Natural killer cell treated with Interleukin-12 subunit alpha and Interleukin-12 subunit beta and Interleukin-15 and Interleukin-18, amount 100 ng/mL, for 72 hours (primary cell): ENCODE data around the gene LMAN2L. TPM values are rescaled to one million over a fixed set of nuclear protein-coding genes. Genes with fewer than 3 reads are reported as not detected.

Experiments used
- ATAC-seq, 2 donors: fragments of 150-1000 bp; cut with Tn5 transposase in 1 of 2; sonication (Bioruptor Pico), chemical (Tn5 transposase) in 1 of 2; 2 replicates each; pipeline ENCODE4 v1.10.0; 2021
- DNase-seq: peaks from one replicate; pipeline ENCODE4 v3.0.0; 2022; ENCODE audit warnings: low spot score
- H3K27ac Mint-ChIP-seq, 2 donors: 1 replicate in 1 of 2; 2 replicates in 1 of 2; pipeline ENCODE4 v1.8.0; 2022; ENCODE audit warnings: mixed read lengths in 2 of 2, mild to moderate bottlenecking in 1 of 2, moderate library complexity in 1 of 2
- H3K27me3 Mint-ChIP-seq, 2 donors: 1 replicate in 1 of 2; 2 replicates in 1 of 2; pipeline ENCODE4 v1.8.0; 2022; ENCODE audit warnings: mixed read lengths in 2 of 2
- H3K36me3 Mint-ChIP-seq: one replicate; pipeline ENCODE4 v1.8.0; 2022; ENCODE audit warnings: mixed read lengths
- H3K4me1 Mint-ChIP-seq, 2 donors: 1 replicate in 1 of 2; 2 replicates in 1 of 2; pipeline ENCODE4 v1.8.0; 2022; ENCODE audit warnings: low read depth in 2 of 2, mixed read lengths in 2 of 2, mild to moderate bottlenecking in 1 of 2
- H3K4me3 Mint-ChIP-seq: one replicate; pipeline ENCODE4 v1.8.0; 2022; ENCODE audit warnings: mixed read lengths
- H3K9me3 Mint-ChIP-seq: 2 replicates; pipeline ENCODE4 v1.8.0; 2022; ENCODE audit warnings: mixed read lengths
- total RNA-seq, 2 donors: library from RNA; stranded (reverse); gene quantifications; one replicate each; pipeline ENCODE4 v1.2.3, GENCODE V29; 2022

Gene LMAN2L
- total RNA-seq, 2 donors from 2014 or later, result 7.5 to 8.3 TPM

GRCh38 chr2:96692094-96692971 is 47.5 kb downstream of the LMAN2L start:
- H3K27me3 Mint-ChIP-seq, result no peaks in the 10 kb centered on the region
- H3K4me1 Mint-ChIP-seq, result no peaks in the 10 kb centered on the region
- no peak for ATAC-seq
- no peaks in the 10 kb centered on the region for H3K36me3 Mint-ChIP-seq
- H3K4me3 Mint-ChIP-seq, result no peak overlapping the region
- no peak for DNase-seq
- H3K27ac Mint-ChIP-seq, result no peak overlapping the region
- no peaks in the 10 kb centered on the region for H3K9me3 Mint-ChIP-seq

DNA sequence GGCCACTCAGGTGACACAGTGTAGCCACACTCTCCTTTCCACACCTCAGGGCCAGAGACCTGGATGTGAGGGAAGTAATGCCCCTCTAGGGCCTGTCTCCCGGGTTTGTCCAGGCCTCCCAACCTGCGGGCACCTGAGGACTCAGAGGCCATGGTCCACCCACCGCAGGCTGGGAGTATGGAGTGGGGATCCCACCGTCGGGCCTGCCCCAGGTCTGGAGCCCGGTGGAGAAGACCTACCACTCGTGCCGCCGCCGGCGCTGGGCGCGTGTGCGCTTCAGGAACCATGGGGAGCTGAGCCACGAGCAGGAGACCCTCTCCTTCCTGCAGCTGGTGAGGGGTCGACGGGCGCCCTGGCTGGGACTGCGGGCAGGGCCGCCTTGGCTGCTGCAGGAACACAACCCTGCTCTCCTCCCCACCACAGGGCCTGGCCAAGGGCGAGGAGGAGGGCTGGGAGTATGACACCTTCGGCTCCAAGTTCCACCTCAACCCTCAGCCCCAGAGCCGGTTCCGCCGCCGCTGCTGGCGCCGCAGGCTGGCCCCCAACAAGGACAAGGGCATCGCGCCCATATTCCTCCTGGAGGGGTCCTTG is 48.7 kb downstream of the LMAN2L start:
- DNase-seq, result no peak
- Mint-ChIP-seq H3K4me1 (peaks cover 0 to 2% of the 10 kb centered on the region in 2 donors), H3K36me3 (no peaks in the 10 kb centered on the region), H3K27ac (no peak overlapping the region), H3K27me3 (no peaks in the 10 kb centered on the region), H3K4me3 (no peak overlapping the region), H3K9me3 (no peaks in the 10 kb centered on the region)
- peak in 1 of 2 donors; percentile 4 for ATAC-seq

DNA sequence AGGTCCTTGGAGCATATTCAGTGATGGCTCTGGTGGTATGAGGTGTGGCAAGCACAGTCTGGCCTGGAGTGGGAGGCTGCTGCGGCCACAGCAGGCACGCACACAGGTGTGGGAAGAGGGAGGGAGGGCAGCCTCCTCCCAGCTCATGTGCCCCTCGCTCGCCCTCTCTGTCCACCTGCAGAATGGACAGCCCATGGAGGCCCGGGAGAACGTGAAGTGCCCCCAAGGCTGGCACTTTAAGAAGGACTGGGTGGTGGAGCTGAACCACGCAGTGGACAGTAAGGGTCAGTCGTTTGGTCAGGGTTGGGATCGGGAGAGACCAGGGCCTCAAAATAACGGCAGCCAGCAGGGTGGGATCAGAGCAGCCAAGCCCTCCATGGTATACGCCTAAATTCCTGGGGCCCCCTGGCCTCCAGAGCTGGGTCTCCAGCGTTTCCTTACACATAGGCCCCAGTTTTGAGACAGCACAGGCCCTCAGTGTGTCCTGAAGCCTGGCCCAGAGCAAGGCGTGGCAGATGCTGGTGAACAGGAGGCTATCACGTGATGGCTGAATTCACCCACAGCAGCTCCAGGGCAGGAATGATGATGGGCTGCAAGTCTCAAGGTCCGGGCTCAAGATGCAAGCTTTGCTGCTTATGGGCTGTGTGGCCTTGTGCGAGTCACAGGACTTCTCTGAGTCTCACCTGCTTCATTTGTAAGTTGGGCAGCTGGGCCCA is 49.4 kb downstream of the LMAN2L start:
- ATAC-seq, result no peak
- Mint-ChIP-seq H3K27ac (no peak overlapping the region), H3K27me3 (no peaks in the 10 kb centered on the region), H3K36me3 (no peaks in the 10 kb centered on the region), H3K4me1 (peaks cover 0 to 2% of the 10 kb centered on the region in 2 donors), H3K9me3 (no peaks in the 10 kb centered on the region), H3K4me3 (no peak overlapping the region)
- DNase-seq, result no peak

GRCh38 chr2:96689431-96689991 is 50.4 kb downstream of the LMAN2L start:
- Mint-ChIP-seq H3K27me3 (peaks cover under 1 to 3% of the 10 kb centered on the region in 2 donors), H3K4me3 (no peak overlapping the region), H3K4me1 (peaks cover 0 to 2% of the 10 kb centered on the region in 2 donors), H3K36me3 (no peaks in the 10 kb centered on the region), H3K27ac (no peak overlapping the region), H3K9me3 (no peaks in the 10 kb centered on the region)
- DNase-seq (no peak), ATAC-seq (no peak)

GRCh38 chr2:96688649-96689430 is 51.0 kb downstream of the LMAN2L start:
- Mint-ChIP-seq H3K27me3 (peaks cover 2 to 7% of the 10 kb centered on the region in 2 donors), H3K4me1 (peaks cover 0 to 2% of the 10 kb centered on the region in 2 donors), H3K4me3 (no peak overlapping the region), H3K36me3 (no peaks in the 10 kb centered on the region), H3K27ac (no peak overlapping the region), H3K9me3 (no peaks in the 10 kb centered on the region)
- ATAC-seq (no peak), DNase-seq (no peak)

- H3K27ac Mint-ChIP-seq, result no peak overlapping the region
- peaks cover 2 to 7% of the 10 kb centered on the region in 2 donors for H3K27me3 Mint-ChIP-seq
- no peaks in the 10 kb centered on the region for H3K36me3 Mint-ChIP-seq
- H3K4me1 Mint-ChIP-seq, result peaks cover 0 to 2% of the 10 kb centered on the region in 2 donors
- no peak overlapping the region for H3K4me3 Mint-ChIP-seq
- DNase-seq (no peak), ATAC-seq (no peak)
- H3K9me3 Mint-ChIP-seq, result no peaks in the 10 kb centered on the region
These were observed 51.9 kb downstream of the LMAN2L start for GRCh38 chr2:96687711-96688640.

DNA sequence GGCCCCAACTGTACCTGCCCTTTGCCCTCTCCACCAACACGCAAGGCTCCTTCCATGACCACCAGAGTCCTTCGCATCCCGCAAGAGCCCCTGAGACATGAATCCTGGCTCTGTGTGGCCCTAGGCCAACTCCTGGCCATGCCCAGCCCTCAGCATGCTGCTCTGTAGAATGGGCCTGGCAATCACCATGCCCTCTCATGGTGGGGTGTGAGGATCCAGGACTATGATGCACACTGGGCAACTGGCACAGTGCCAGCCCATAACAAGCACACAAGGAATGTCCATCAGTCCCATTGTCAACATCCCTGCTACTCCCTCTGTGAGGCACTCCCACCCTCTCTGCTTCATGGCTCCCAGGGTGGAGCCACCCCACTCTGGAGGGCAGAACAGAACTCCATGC is 52.6 kb downstream of the LMAN2L start:
- DNase-seq (no peak), ATAC-seq (no peak)
- peaks cover 0 to 2% of the 10 kb centered on the region in 2 donors for H3K4me1 Mint-ChIP-seq
- peaks cover 2 to 7% of the 10 kb centered on the region in 2 donors for H3K27me3 Mint-ChIP-seq
- H3K4me3 Mint-ChIP-seq, result no peak overlapping the region
- H3K36me3 Mint-ChIP-seq, result no peaks in the 10 kb centered on the region
- no peak overlapping the region for H3K27ac Mint-ChIP-seq
- H3K9me3 Mint-ChIP-seq, result no peaks in the 10 kb centered on the region

DNA sequence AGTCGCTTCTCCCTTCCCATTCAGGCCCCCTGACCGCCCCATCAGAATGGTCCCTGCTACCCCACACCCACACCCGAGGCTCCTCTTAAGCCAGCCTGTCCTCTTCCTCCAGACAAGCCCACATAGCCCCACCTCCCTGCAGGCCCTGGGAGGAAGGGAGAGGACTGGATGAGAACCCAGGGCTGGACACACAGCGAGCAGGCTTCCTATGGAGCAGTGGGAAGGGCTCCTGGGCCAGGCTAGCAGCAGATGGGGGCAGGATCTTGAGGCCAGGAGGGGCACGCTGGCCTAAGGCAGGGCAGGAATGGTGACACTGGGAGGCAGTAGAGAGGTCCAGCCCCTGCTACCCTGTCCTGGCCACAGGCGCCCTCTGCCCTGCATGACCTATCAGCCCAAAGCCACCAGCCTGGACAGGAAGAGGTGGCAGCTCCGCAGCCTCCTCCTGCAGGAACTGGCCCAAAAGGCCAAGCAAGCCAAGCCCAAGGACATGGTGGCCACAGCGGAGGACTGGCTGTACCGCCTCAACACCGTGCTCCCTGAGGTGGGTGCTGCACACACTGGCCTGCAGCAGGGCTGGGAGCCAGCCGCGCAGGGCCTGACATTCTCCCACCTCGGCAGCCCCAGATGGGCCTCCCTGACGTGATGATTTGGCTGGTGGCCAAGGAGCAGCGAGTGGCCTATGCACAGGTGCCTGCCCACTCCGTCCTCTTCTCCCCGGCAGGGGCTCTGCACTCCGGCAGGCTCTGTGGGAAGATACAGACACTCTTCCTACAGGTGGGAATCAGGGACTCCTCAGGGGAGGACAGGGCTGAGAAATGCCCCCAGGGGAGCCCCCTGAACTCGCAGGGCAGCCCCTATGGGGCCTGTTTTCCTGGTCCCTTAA is 54.0 kb downstream of the LMAN2L start:
- no peak for ATAC-seq
- Mint-ChIP-seq H3K4me1 (peaks cover 0 to 2% of the 10 kb centered on the region in 2 donors), H3K27me3 (peaks cover 2 to 7% of the 10 kb centered on the region in 2 donors), H3K4me3 (no peak overlapping the region), H3K36me3 (no peaks in the 10 kb centered on the region), H3K9me3 (no peaks in the 10 kb centered on the region), H3K27ac (no peak overlapping the region)
- DNase-seq, result no peak

- peaks cover 0 to 2% of the 10 kb centered on the region in 2 donors for H3K4me1 Mint-ChIP-seq
- no peaks in the 10 kb centered on the region for H3K9me3 Mint-ChIP-seq
- peaks cover 7 to 14% of the 10 kb centered on the region in 2 donors for H3K27me3 Mint-ChIP-seq
- no peaks in the 10 kb centered on the region for H3K36me3 Mint-ChIP-seq
- ATAC-seq, result no peak
- H3K4me3 Mint-ChIP-seq, result no peak overlapping the region
- no peak for DNase-seq
- no peak overlapping the region for H3K27ac Mint-ChIP-seq
These were observed 54.8 kb downstream of the LMAN2L start for GRCh38 chr2:96684883-96685576.

GRCh38 chr2:96683972-96684820 is 55.7 kb downstream of the LMAN2L start:
- Mint-ChIP-seq H3K4me1 (peaks cover 0 to 2% of the 10 kb centered on the region in 2 donors), H3K27ac (no peak overlapping the region), H3K27me3 (peaks cover 12 to 21% of the 10 kb centered on the region in 2 donors), H3K9me3 (no peaks in the 10 kb centered on the region), H3K4me3 (no peak overlapping the region), H3K36me3 (no peaks in the 10 kb centered on the region)
- DNase-seq (no peak), ATAC-seq (no peak)
